Measurements from ENCODE around the gene ANAPC15.

DNA sequence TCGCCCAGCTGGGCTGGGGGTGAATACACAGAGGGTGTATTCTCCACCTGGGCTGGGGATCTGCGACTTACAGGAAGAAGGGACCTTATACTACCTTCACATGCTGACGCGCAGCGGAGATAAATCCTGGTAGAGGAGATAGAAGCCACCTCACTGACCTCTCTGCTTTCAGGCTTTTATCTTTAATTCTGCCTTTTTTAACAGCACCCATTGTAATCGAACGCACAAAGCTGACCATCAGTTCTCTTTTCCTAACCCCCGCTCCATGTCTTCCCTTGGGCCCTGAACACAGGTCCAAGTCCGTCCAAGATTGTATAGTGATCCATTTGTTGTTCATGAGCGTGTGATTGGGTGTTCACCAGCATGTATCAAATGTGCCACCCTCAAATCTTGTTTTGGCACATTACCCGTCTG is 8.7 kb downstream of the ANAPC15 start:
- TF ChIP-seq, protein P1, sequence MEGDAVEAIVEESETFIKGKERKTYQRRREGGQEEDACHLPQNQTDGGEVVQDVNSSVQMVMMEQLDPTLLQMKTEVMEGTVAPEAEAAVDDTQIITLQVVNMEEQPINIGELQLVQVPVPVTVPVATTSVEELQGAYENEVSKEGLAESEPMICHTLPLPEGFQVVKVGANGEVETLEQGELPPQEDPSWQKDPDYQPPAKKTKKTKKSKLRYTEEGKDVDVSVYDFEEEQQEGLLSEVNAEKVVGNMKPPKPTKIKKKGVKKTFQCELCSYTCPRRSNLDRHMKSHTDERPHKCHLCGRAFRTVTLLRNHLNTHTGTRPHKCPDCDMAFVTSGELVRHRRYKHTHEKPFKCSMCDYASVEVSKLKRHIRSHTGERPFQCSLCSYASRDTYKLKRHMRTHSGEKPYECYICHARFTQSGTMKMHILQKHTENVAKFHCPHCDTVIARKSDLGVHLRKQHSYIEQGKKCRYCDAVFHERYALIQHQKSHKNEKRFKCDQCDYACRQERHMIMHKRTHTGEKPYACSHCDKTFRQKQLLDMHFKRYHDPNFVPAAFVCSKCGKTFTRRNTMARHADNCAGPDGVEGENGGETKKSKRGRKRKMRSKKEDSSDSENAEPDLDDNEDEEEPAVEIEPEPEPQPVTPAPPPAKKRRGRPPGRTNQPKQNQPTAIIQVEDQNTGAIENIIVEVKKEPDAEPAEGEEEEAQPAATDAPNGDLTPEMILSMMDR (IDR thresholded peaks at IDR 0.05; ENCODE audit: insufficient read depth, low read length, poor library complexity, severe bottlenecking) = no peak
- TF ChIP-seq EZH2phosphoT487 (conservative IDR thresholded peaks at IDR 0.05; ENCODE audit: low read length) = no peak

All from SU-DHL-6 (cell line).